ENCODE results near the gene JMJD6.
"Not testable (repeated sequence)": the region's sequence is repeated elsewhere in the genome, so short reads cannot be mapped to it uniquely, and the experiment has no call there.

JMJD6 gene

DNA sequence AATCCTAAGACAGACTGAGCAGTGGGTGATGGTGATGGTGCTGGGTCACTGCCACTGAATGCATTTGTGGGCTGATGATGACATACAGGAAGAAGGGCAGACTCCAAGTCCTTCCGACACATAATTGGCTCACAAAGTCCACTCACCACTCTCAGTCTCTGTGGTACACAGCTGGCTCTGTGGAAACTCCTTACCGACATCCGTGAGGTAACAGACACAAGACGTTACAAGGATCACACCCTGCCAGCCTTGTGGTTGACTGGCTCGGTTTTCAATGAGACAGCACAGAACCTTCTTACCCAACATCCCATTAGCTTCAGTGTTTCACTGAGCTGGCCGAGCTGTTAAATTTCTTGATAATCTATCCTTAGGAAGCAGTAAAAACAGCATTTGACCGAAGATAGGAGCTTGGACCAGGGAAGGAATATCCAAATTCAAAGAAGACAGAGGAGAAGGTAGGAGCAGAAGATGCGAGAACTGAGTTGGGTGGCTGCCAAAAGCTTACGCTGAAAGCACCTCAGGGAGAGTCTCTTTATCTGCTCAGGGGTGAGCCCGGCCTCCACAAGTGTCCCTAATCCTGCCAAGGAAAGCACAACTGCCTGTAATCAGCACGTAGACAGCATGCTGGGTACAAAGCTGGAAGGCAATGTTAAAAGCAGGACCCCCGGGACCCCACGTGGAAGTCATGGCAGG is 10.1 kb downstream of the JMJD6 start:
- DNase-seq (ENCODE audit: low spot score), result peak; percentile 84

DNA sequence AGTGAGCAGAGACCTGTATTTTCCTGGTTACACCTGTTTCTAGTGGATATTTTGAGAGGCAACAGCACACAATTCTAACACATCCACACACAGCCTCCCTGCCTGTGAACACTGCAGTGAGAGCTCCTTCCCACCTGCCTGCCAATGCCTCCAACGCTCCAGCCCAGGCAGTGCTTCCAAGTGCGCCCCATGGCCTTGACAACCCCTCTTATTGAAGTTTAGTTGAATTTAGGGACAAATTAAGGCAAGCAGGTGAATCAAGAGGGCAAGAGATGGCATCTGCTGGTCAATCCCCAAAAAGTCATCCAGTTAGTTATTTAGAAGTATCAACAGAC is 10.9 kb downstream of the JMJD6 start:
- DNase-seq (ENCODE audit: low spot score), result no peak

- DNase-seq (ENCODE audit: low spot score), result no peak
Measured at GRCh38 chr17:76714822-76715495, 11.4 kb downstream of the JMJD6 start.

GRCh38 chr17:76714336-76714735 is 12.1 kb downstream of the JMJD6 start:
- no peak for DNase-seq (ENCODE audit: low spot score)

DNA sequence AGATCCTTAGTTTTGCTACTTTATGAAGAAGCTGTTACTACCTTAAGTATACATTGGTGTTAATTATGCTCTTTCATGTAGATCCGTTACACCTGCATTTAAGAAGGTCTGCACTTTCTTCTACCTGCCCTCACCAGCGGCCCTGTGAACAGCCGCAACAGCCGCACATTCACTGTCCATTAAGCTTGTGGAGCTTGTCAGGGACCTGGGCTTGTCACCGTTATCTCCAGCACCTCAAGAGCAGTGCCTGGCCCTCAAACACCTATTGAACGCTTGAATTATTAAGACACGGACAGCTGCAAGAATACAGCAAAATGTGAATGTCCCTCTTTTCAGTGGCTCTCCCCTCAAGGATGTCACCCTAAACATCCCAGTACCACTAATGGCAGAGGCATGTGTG is 12.6 kb downstream of the JMJD6 start:
- DNase-seq (ENCODE audit: low spot score), result no peak

DNA sequence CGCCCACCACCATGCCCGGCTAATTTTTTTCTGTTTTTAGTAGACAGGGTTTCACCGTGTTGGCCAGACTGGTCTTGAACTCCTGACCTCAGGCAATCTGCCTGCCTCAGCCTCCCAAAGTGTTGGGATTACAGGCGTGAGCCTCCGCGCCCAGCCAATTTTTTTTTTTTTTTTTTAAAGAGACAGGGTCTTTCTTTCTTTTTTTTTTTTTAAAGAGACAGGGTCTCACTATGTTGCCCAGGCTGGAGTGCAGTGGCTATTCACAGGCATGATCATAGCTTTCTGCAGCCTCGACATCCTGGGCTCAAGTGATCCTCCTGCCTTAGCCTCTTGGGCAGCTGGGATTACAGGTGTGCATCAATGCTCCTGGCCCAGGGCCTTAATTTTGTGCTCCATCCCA is 14.1 kb downstream of the JMJD6 start:
- DNase-seq (ENCODE audit: low spot score), result not testable (repeated sequence)

DNA sequence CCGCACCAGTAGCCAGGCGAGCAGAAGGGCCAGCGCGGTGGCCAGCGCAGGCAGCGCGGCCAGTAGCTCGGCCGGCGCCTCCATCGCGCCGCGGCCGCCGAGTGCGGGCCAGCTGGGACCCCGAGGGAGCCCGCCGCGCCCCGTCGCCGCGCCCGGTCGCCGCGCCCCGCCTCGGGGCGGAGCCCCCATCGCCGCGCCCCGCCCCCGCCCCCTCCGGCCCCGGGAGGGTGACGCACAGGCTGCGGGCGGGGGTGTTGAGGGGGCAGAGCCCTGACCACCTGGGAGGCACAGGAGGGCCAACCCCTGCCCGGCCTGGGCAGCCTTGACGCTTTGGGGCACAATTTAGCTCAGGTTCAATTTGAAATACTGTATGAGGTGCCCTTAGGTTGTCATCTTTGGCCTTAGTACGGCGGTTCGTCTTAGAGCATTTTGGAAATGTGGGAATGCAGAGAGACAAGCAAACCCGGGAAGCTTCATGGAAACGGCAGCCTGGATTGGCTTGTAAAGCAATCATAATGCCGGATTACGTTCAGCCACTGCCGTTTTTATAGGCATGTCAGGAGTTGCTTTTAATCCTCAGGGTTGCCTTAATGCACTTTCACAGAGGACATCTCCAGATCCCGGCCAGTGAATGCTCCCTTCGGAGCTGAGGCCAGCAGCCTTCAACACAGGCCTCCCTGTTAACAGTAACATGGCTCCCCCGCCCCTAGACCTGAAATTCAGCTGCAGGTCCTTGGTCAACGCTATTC is 15.4 kb downstream of the JMJD6 start, which contains the start of gene MXRA7:
MXRA7 (minus strand) TSS at position 103 of the 749 bp plus-strand sequence; CDS start at position 84, 19 bp downstream.
- DNase-seq (ENCODE audit: low spot score), result peak; percentile 95

- peak; percentile 58 for DNase-seq (ENCODE audit: low spot score)
Measured at GRCh38 chr17:76709951-76710862, 16.2 kb downstream of the JMJD6 start.

GRCh38 chr17:76709077-76709950 is 17.1 kb downstream of the JMJD6 start:
- DNase-seq (ENCODE audit: low spot score), result peak; percentile 86

DNA sequence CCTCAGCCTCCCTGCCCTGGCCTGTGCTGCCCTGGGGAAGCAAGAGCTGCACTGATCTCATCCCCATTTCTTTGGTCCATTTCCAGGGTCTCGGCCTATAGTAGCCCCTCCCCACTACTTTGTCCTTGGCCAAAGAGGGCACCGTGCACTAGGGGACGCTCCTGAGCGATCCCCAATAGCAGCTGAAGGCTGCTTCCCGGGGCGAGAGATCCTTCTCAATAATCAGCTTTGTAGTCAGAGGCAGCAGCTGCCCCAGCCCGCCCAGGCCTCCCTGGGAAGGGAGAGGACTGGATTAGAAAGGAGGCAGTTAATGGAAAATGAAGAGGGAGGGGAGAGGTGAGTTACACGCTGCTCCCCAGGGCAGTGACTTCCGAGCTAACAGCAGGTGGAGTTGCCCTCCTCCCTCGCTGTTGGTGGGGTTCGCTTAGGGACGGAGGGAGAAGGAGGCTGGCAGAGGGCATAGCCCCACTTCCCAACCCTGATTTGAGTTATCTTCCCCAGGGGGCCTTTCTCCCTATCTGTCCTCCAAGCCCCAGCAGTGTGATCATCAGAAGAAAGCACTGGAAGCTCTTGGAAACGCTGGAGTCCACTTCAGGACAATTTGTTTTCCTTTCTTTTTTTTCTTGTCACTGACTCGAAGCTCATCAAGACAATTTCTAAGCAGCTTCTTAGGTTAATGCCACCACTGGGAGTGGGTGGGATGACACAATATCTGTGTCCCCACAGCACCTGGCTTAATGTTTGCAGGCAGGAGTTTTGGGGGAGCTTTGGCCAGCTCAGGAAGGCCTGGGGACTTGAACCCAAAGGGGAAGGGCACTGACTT is 18.2 kb downstream of the JMJD6 start:
- DNase-seq (ENCODE audit: low spot score), result peak; percentile 94

DNA sequence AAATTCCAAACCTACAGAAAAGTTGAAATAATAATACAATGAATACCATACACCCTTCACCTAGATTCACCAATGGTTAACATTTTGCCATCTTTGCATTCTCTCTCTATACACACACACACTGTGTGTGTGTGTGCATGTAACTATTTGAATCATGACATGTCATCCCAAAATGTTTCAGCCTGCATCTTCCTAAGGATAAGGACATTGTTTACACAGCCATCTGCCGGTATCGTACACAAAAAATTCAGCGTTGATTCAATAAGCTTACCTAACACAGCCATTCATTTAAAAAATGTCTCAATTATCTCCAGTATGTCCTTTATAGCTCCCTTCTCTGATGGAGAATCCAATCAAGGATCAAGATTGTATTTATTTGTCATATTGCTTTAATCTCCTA is 19.6 kb downstream of the JMJD6 start:
- DNase-seq (ENCODE audit: low spot score), result no peak

DNA sequence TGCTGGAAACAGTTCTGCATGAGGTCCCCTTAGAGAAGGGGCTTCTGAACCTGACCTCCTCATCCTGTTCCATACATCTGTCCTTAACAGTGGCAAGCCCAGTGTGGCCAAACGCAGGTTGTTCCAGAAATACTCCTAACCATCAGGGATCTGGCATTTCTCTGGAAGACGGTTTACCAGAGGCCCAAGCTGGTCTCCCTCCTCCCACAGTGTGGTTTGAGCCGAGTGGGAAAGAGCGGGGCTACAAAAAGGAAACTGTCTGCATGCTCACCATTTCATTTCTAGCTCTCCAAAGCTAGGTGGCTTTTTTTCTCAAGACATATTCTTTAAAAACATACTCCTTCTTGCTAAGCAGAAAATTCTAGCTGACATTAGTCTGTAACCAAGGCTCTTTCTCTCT is 21.6 kb downstream of the JMJD6 start:
- no peak for DNase-seq (ENCODE audit: low spot score)

DNA sequence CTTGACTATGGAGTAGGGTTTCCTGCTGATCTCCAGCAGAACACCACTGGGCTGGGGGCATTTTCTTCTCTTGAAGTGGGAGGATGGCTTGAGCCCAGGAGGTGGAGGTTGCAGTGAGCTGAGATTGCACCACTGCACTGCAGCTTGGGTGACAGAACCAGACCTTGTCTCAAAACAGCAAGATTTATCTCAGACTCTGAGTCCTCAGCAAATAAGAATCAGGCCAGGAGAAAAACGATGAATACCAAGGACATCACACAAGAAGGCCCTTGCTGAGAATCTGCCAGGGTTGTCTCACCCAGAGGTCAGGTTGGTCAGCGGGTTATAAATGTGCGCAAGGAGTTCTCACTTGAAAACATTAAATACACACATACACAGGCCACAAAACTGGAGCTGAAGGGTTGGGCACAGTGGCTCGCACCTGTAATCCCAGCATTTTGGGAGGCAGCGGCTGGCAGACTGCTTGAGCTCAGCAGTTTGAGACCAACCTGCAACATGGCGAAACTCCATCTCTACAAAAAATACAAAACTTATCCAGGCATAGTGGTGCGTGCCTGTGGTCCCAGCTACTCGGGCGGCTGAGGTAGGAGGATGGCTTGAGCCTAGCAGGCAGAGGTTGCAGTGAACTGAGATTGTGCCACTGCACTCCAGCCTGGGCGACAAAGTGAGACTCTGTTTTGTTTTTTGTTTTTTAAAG is 23.3 kb downstream of the JMJD6 start:
- no peak for DNase-seq (ENCODE audit: low spot score)

DNA sequence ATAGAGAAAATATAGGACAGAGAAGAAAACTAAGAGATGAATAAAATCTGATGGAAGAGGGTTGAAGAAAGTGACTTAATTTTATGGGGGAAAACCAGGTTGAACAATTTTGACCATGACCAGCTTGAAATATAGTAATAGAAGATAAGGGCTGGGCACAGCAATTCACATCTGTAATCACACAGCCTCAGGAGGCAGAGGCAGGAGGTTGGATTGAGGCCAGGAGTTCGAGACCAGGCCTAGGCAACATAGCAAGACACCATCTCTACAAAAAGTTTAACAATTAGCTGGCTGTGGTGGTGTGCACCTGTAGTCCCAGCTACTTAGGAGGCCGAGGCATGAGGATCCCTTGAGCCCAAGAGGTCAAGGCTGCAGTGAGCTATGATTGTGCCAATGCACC is 24.3 kb downstream of the JMJD6 start:
- no peak for DNase-seq (ENCODE audit: low spot score)

GRCh38 chr17:76701471-76701967 is 24.9 kb downstream of the JMJD6 start:
- peak; percentile 52 for DNase-seq (ENCODE audit: low spot score)

DNA sequence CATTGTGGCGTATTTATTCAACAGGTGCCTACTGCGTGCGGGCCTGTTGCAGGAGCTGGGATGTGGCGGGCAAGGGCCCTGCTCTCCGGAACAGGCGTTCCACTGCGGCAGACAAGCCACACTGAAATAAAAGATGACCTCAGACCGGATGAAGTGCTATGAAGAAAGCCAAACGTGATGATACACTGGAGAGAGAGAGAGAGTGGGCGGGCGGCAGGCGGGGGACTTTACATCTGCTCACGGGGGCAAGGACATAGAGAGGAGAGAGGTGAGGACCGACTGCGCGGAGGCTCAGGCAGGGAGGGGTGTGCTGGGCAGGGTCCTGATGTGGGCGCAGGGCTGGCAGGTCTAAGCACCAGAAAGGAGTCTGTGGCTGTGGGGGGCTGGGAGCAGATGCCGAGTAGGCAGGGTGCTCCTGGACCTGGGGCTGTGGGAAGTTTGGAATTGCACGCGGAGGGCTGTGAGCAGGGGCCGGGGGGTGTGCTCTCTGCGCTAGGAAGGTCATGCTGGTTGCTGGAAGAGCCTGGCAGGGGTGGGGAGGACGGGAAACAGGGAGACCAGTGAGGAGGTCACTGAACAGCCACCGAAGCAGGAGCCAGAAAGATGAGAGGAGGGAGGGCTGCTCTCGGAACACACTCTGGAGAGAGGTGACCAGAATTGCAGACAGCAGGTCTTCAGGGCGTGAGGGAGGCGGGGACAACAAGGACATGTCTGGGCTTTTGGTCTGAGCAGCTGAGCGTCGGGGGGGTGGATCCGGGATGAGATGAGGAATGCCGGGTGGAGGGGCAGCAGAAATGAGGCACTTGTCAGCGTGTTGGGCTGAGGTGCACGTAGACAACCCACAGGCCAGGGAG is 25.6 kb downstream of the JMJD6 start:
- peak; percentile 51 for DNase-seq (ENCODE audit: low spot score)

- no peak for DNase-seq (ENCODE audit: low spot score)
Measured at GRCh38 chr17:76700270-76700616, 26.2 kb downstream of the JMJD6 start.

DNA sequence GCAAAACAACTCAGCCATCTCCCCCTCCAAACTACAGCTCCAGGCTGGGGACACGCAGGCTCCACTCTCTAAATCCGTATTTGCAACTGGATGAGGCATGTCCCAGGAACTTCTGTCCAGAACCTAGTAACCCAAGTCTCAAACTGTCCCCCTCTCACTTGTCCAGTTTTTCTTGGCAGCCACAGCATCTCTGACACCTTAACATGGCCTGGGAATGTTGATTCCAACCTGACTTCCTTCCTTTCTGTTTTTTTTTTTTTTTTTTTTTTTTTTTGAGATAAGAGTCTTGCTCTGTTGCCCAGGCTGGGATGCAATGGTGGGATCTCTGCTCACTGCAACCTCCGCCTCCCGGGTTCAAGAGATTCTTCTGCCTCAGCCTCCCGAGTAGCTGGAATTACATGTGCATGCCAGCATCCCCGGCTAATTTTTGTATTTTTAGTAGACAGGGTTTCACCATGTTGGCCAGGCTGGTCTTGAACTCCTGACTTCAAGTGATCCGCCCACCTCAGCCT is 27.9 kb downstream of the JMJD6 start:
- not testable (repeated sequence) for DNase-seq (ENCODE audit: low spot score)

Data from D341Med (cell line).